ENCODE measurements around the gene DDX42. TPM values are rescaled to one million over a fixed set of nuclear protein-coding genes. Genes with fewer than 3 reads are reported as not detected.

DDX42 gene
- total RNA-seq, 1 donor = 76.3 TPM

DNA sequence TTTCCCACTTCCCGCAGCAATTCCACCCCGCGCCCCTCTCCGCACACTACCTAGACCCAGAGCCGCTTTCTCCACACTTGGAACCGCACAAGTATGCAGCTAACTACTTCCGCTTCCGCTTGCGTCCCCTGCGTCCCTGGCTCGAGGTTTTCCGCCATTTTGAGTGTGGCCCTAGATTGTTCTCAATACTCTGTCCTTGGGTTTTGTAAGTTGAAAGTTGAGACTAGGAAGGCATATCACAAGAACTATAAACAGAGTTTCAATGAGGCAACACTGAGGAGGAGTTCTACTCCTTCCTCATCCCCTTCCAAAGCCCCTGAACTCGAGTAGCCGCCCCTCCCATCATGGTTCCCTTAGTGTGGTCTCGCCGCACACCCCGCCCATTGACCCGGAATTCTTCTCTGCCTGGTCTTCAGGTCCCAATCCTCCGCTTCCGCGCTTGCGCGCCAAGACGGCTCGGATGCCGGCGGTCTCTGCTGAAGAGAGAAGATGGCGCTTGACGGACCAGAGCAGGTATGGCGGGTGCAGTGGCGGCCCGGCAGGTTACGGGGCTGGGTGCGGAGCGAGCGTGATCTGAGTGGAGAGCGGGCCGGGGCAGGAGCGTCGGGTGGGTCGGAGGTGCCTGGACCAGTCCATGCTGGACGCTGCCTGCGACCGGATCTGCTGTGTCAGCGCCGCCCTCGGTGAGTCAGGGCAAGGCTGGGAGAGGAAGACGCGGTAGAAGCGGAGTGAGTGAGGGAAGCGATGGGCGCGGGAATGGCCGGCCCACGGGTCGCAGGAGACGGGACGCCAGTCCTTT lies 53.2 kb downstream of the DDX42 start, which contains the start of the genes FTSJ3 and PSMC5:
TSS of gene FTSJ3 (minus strand) at position 662 of the 799 bp plus-strand sequence. CDS start 761 bp downstream, outside the sequence.
TSS of gene PSMC5 (plus strand) at position 430 of the 799 bp plus-strand sequence. CDS start at position 490, 60 bp downstream.
- DNase-seq (ENCODE audit: low read depth) = peak; percentile 96
- TF ChIP-seq, protein P1, sequence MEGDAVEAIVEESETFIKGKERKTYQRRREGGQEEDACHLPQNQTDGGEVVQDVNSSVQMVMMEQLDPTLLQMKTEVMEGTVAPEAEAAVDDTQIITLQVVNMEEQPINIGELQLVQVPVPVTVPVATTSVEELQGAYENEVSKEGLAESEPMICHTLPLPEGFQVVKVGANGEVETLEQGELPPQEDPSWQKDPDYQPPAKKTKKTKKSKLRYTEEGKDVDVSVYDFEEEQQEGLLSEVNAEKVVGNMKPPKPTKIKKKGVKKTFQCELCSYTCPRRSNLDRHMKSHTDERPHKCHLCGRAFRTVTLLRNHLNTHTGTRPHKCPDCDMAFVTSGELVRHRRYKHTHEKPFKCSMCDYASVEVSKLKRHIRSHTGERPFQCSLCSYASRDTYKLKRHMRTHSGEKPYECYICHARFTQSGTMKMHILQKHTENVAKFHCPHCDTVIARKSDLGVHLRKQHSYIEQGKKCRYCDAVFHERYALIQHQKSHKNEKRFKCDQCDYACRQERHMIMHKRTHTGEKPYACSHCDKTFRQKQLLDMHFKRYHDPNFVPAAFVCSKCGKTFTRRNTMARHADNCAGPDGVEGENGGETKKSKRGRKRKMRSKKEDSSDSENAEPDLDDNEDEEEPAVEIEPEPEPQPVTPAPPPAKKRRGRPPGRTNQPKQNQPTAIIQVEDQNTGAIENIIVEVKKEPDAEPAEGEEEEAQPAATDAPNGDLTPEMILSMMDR (IDR thresholded peaks at IDR 0.05; ENCODE audit: insufficient read depth, low read length) = peak; percentile 48
- H3K4me3 ChIP-seq (ENCODE audit: low read depth, low read length) = peak within 1 kb of the TSS; percentile 93

DNA sequence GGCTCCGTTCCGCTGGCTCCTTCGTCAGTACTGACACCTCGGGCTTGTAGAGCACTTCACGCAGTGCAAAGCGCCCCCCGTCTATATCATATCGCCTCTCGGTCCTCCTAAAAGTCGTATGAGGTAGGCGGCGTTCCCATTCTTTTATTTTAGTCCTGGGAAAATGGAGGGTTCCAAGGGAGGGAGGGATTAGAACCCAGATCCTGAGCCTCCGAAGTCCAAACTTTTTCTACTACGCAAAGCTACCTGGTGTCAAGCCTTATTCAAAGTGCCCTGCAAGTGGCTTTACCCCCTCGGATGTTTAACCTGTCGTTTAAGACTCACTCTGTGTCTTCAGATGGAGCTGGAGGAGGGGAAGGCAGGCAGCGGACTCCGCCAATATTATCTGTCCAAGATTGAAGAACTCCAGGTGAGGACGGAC lies 53.8 kb downstream of the DDX42 start:
- TF ChIP-seq, protein P1 (IDR thresholded peaks at IDR 0.05; ENCODE audit: insufficient read depth, low read length) = no peak
- no peak for DNase-seq (ENCODE audit: low read depth)
- H3K4me3 ChIP-seq (ENCODE audit: low read depth, low read length) = peak overlapping the region; percentile 93

DNA sequence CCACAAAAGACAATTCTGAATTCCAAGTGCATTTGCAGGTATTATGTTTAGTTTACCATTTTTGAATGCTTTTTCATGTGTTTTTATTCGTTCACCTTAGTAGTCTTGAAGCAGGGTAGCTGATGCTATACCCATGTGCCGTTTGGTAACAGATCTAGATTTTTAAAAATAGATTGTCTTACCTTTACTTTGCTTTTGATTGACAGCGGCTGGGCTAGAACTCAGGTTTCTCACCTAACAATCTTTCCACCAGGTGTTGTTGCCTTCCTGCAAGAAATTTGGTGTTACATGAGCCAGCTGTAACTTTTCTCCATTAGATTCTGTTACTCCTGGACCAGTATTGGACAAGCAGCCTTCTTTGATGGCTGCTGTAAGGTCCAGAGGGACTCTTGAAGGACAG lies 55.0 kb downstream of the DDX42 start:
- TF ChIP-seq, protein P1 (IDR thresholded peaks at IDR 0.05; ENCODE audit: insufficient read depth, low read length) = no peak
- no peak overlapping the region for H3K4me3 ChIP-seq (ENCODE audit: low read depth, low read length)
- DNase-seq (ENCODE audit: low read depth) = no peak

DNA sequence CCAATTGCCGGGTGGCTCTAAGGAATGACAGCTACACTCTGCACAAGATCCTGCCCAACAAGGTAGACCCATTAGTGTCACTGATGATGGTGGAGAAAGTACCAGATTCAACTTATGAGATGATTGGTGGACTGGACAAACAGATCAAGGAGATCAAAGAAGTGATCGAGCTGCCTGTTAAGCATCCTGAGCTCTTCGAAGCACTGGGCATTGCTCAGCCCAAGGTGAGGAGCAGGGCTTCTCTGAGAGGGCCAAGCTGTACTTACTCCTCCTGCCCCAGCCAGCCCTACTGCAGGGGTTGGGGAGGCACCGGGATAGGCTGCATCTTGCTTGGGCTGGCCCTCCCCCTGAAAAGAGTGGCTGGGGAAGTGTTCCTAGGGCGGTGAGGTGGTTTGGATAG lies 56.3 kb downstream of the DDX42 start:
- DNase-seq (ENCODE audit: low read depth) = no peak
- H3K4me3 ChIP-seq (ENCODE audit: low read depth, low read length) = no peak overlapping the region
- TF ChIP-seq, protein P1 (IDR thresholded peaks at IDR 0.05; ENCODE audit: insufficient read depth, low read length) = no peak

DNA sequence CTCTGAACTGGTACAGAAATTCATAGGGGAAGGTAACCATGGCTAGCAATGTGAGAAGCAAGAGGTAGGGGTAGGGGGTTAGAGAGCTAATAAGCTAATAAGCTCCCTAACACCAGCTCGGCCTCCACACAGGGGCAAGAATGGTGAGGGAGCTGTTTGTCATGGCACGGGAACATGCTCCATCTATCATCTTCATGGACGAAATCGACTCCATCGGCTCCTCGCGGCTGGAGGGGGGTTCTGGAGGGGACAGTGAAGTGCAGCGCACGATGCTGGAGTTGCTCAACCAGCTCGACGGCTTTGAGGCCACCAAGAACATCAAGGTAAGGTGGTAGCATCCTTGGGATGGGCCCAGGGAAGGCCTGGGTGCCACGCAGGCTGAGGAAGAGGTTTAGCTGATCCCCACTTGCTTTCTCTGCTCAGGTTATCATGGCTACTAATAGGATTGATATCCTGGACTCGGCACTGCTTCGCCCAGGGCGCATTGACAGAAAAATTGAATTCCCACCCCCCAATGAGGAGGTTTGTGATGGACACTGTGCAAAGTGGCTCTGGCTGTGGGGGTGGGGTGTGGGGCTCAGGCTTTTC lies 57.0 kb downstream of the DDX42 start:
- TF ChIP-seq, protein P1 (IDR thresholded peaks at IDR 0.05; ENCODE audit: insufficient read depth, low read length) = no peak
- DNase-seq (ENCODE audit: low read depth) = no peak

DNA sequence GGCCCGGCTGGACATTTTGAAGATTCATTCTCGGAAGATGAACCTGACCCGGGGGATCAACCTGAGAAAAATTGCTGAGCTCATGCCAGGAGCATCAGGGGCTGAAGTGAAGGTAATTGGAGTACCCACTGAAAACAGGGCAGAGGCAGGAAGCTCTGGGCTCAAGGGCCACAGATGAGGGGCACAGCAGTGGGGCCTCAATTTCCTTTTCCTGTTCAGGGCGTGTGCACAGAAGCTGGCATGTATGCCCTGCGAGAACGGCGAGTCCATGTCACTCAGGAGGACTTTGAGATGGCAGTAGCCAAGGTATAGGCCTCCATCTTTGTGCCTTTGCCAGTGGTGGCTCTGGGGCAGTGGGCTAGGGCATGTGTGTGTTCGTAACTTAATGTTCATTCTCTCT lies 57.5 kb downstream of the DDX42 start:
- TF ChIP-seq, protein P1 (IDR thresholded peaks at IDR 0.05; ENCODE audit: insufficient read depth, low read length) = no peak
- no peak for DNase-seq (ENCODE audit: low read depth)
- no peak overlapping the region for H3K4me3 ChIP-seq (ENCODE audit: low read depth, low read length)

More for the DNA sequence above, 57.0 kb downstream of the DDX42 start:
- no peak overlapping the region for H3K4me3 ChIP-seq (ENCODE audit: low read depth, low read length)

Measured in fibroblast of the aortic adventitia (primary cell).